GM20000 (cell line): ENCODE data around the gene DUS4L.
"Not testable (repeated sequence)": the region's sequence is repeated elsewhere in the genome, so short reads cannot be mapped to it uniquely, and the experiment has no call there.

Source experiments
- DNase-seq: peaks from one replicate; pipeline ENCODE4 v3.0.0; 2012; ENCODE audit warnings: low spot score
- CTCF ChIP-seq: IDR thresholded peaks from 2 replicates; pipeline ENCODE4 v1.5.1; 2012; ENCODE audit warnings: mild to moderate bottlenecking, control low read depth; ENCODE audit errors: extremely low read depth, missing control alignments

DUS4L gene, protein sequence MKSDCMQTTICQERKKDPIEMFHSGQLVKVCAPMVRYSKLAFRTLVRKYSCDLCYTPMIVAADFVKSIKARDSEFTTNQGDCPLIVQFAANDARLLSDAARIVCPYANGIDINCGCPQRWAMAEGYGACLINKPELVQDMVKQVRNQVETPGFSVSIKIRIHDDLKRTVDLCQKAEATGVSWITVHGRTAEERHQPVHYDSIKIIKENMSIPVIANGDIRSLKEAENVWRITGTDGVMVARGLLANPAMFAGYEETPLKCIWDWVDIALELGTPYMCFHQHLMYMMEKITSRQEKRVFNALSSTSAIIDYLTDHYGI

GRCh38 chr7:107563775-107564552 is at the start of gene DUS4L, which contains the start of gene COG5:
DUS4L (plus strand) TSS chr7:107563971; CDS start chr7:107567071, 3,100 bp downstream.
COG5 (minus strand) TSS chr7:107563920; CDS start chr7:107563896, 24 bp downstream.
- peak; percentile 85 for DNase-seq
- no peak for TF ChIP-seq CTCF

- TF ChIP-seq CTCF = no peak
- DNase-seq = no peak
These were observed 37.1 kb upstream of the DUS4L start for GRCh38 chr7:107526672-107527071.

DNA sequence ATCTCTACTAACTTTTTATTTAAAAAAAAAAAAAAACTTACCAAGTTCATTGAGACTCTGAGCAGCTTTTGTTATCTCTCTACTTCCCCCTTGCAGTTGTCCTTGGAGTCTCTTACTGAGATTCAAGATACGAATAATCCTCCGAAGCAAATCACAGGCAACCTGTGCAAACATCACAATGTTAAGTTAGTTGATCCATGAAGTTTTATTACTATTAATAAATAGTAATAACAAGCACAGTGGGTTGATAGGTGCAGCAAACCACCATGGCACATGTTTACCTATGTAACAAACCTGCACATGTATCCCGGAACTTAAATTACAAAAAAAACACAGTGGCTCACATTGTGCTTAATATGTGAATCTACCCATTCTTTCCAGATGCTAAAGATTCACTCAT is 36.6 kb upstream of the DUS4L start:
- no peak for DNase-seq
- TF ChIP-seq CTCF = no peak

DNA sequence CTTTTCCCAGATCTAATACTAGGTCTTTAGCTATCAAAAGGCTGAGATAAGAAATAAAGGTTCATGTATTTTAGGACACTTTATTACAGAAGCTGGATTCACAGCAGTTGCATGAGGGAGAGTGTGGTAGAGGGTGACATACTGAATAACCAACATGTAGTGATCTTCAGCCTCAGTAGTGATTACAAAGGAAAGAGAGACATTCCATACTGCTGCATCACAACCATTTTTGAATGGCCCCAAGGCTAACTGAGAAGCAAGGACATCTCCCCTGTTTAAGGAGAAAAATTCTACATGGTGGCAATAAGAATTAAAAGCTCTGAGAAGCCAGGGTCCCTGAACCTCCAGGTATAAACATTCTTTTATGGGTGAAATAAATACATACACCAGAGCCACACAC is 35.3 kb upstream of the DUS4L start:
- DNase-seq = no peak
- no peak for TF ChIP-seq CTCF

DNA sequence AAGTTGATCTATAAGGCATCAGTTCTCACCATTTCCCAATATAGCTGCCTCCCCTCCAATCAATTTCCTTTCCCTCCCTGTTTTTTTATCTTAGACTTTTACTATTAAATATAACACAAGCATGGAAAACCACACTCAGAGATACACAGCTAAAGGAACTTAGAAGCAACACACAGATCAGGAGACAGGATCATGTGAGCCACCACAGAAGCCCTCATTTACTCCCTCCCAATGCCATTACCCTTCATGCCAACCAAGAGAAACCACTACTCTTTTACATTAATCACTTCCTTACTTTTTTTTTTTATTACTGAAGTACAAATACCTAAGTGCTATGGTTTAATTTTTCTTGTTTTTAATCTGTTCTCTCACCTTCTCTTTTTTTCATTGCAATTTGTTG is 33.0 kb upstream of the DUS4L start:
- no peak for TF ChIP-seq CTCF
- DNase-seq = no peak

DNA sequence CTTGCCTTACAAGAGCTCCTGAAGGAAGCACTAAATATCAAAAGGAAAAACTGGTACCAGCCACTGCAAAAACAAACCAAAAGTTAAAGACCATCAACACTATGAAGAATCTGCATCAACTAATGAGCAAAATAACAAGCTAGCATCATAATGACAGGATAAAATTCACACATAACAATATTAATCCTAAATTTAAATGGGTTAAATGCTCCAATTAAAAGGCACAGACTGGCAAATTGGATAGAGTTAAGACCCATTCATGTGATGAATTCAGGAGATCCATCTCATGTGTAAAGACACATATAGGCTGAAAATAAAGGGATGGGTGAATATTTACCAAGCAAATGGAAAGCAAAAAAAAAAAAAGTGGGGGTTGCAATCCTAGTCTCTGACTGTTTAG is 29.6 kb upstream of the DUS4L start:
- TF ChIP-seq CTCF = no peak
- no peak for DNase-seq

DNA sequence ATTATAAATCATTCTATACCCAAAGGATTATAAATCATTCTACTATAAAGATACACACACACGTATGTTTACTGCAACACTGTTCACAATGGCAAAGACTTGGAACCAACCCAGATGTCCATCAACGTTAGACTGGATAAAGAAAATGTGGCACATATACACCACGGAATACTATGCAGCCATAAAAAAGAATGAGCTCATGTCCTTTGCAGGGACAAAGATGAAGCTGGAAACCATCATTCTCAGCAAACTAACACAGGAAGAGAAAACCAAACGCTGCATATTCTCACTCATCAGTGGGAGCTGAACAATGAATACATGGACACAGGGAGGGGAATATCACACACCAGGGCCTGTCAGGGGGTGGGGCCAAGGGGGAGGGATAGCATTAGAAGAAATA is 26.5 kb upstream of the DUS4L start:
- not testable (repeated sequence) for DNase-seq
